Measurements from ENCODE around the gene HOXA5. TPM values are rescaled to one million over a fixed set of nuclear protein-coding genes. Genes with fewer than 3 reads are reported as not detected.

HOXA5 gene
- total RNA-seq, 6 experiments from 2014 or later, result 0.18 to 1.5 (median 0.65) TPM

GRCh38 chr7:27102581-27103442 is 40.7 kb downstream of the HOXA5 start, which contains the start of gene HOXA2:
TSS of gene HOXA2 (minus strand) at chr7:27102683. CDS start at chr7:27102500, 183 bp downstream.
- no peaks in the 10 kb centered on the region for H3K9me3 ChIP-seq
- no peaks in the 10 kb centered on the region for H3K36me3 ChIP-seq
- H3K4me1 ChIP-seq, result peaks cover 0 to 3% (median 0%) of the 10 kb centered on the region in 4 donors
- peak within 1 kb of the TSS in 2 of 3 donors; percentile 23 to 36 for H3K4me3 ChIP-seq
- WGBS (ENCODE audit: insufficient coverage, low coverage, low lambda C conversion rate, missing lambda C conversion rate), result 4% methylated on average over 27 of the region's 29 CpGs
- TF ChIP-seq POLR2A (IDR thresholded peaks at IDR 0.05) (no peak), CTCF (IDR thresholded peaks at IDR 0.05) (no peak)
- peak in 3 of 4 donors; percentile 24 to 40 (median 32) for ATAC-seq
- DNase-seq, result no peak
- H3K27me3 ChIP-seq, result peaks cover 0 to 31% of the 10 kb centered on the region in 2 donors
- intact Hi-C loops (cut with DNase I), result no loop called here
- H3K27ac ChIP-seq, result peak within 1 kb of the TSS; percentile 50 to 80 (median 71)

- H3K27ac ChIP-seq, result peak overlapping the region; percentile 50 to 80 (median 71)
- peaks cover 0 to 31% of the 10 kb centered on the region in 2 donors for H3K27me3 ChIP-seq
- WGBS (ENCODE audit: insufficient coverage, low coverage, low lambda C conversion rate, missing lambda C conversion rate), result 2% methylated on average over 28 of the region's 39 CpGs
- peaks cover 0 to 3% (median 0%) of the 10 kb centered on the region in 4 donors for H3K4me1 ChIP-seq
- no peak for ATAC-seq
- intact Hi-C loops (cut with DNase I), result no loop called here
- H3K36me3 ChIP-seq, result no peaks in the 10 kb centered on the region
- DNase-seq, result no peak
- H3K9me3 ChIP-seq, result no peaks in the 10 kb centered on the region
- peak overlapping the region in 2 of 3 donors; percentile 23 to 36 for H3K4me3 ChIP-seq
- TF ChIP-seq POLR2A (IDR thresholded peaks at IDR 0.05), result no peak
- no peak for TF ChIP-seq CTCF (IDR thresholded peaks at IDR 0.05)
Observed at GRCh38 chr7:27101957-27102580, 41.4 kb downstream of the HOXA5 start.

- Histone ChIP-seq H3K4me3 (peak overlapping the region in 2 of 3 donors; percentile 23 to 36), H3K4me1 (peaks cover 0 to 3% (median 0%) of the 10 kb centered on the region in 4 donors), H3K36me3 (no peaks in the 10 kb centered on the region), H3K27ac (peak overlapping the region; percentile 50 to 80 (median 71)), H3K9me3 (no peaks in the 10 kb centered on the region), H3K27me3 (peaks cover 0 to 31% of the 10 kb centered on the region in 2 donors)
- no peak for TF ChIP-seq CTCF (IDR thresholded peaks at IDR 0.05)
- TF ChIP-seq POLR2A (IDR thresholded peaks at IDR 0.05), result no peak
- no peak for DNase-seq
- 28% methylated on average over 22 of the region's 25 CpGs for WGBS (ENCODE audit: insufficient coverage, low coverage, low lambda C conversion rate, missing lambda C conversion rate)
- no peak for ATAC-seq
- intact Hi-C loops (cut with DNase I), result no loop called here
Observed at GRCh38 chr7:27101171-27101956, 42.1 kb downstream of the HOXA5 start.

GRCh38 chr7:27100694-27101170 is 42.7 kb downstream of the HOXA5 start:
- H3K36me3 ChIP-seq, result no peaks in the 10 kb centered on the region
- peaks cover 0 to 31% of the 10 kb centered on the region in 2 donors for H3K27me3 ChIP-seq
- peak overlapping the region in 1 of 3 donors; percentile 36 for H3K4me3 ChIP-seq
- H3K4me1 ChIP-seq, result peaks cover 0 to 3% (median 0%) of the 10 kb centered on the region in 4 donors
- 24% methylated on average over 5 of the region's 8 CpGs for WGBS (ENCODE audit: insufficient coverage, low coverage, low lambda C conversion rate, missing lambda C conversion rate)
- TF ChIP-seq CTCF (IDR thresholded peaks at IDR 0.05), result no peak
- TF ChIP-seq POLR2A (IDR thresholded peaks at IDR 0.05), result no peak
- intact Hi-C loops (cut with DNase I), result no loop called here
- H3K9me3 ChIP-seq, result no peaks in the 10 kb centered on the region
- ATAC-seq (no peak), DNase-seq (no peak)
- peak overlapping the region; percentile 39 to 80 (median 71) for H3K27ac ChIP-seq
